ENCODE results near the gene GBE1.

The GBE1 gene

DNA sequence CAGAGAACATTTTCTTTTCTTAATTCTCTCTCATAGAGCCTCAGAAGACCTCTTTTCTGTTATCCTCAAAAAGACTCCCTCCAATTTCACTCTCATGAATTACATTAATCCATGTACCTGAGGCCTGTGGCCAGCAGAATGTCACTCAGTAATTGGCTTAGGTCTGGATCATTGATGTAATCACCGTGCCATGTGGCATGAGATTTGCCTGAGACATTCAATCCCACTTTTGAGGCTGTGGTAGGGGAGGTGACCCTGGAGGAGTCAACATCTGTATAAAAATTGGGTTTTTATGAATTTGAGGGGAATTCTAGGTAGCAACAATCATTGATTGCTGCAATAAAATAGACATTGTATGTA, 295.3 kb downstream of the GBE1 start:
- Histone ChIP-seq H3K4me3 (ENCODE audit: low read length) (no peak overlapping the region), H3K36me3 (ENCODE audit: insufficient read depth, low read length) (no peaks in the 10 kb centered on the region), H3K4me1 (ENCODE audit: insufficient read depth, low read length) (peaks cover 18% of the 10 kb centered on the region), H3K9me3 (ENCODE audit: insufficient read depth, low read depth, low read length) (no peaks in the 10 kb centered on the region), H3K27me3 (ENCODE audit: insufficient read depth, low read length) (no peaks in the 10 kb centered on the region), H3K9ac (ENCODE audit: low read depth, low read length) (no peak overlapping the region), H3K27ac (ENCODE audit: low read depth, low read length) (no peak overlapping the region)
- WGBS = 96% methylated on average over 1 of the region's 1 CpG

GRCh38 chr3:81465510-81466200, 295.8 kb downstream of the GBE1 start:
- H3K27me3 ChIP-seq (ENCODE audit: insufficient read depth, low read length) = no peaks in the 10 kb centered on the region
- H3K27ac ChIP-seq (ENCODE audit: low read depth, low read length) = no peak overlapping the region
- no peaks in the 10 kb centered on the region for H3K9me3 ChIP-seq (ENCODE audit: insufficient read depth, low read depth, low read length)
- H3K4me3 ChIP-seq (ENCODE audit: low read length) = no peak overlapping the region
- H3K9ac ChIP-seq (ENCODE audit: low read depth, low read length) = no peak overlapping the region
- peaks cover 18% of the 10 kb centered on the region for H3K4me1 ChIP-seq (ENCODE audit: insufficient read depth, low read length)
- H3K36me3 ChIP-seq (ENCODE audit: insufficient read depth, low read length) = no peaks in the 10 kb centered on the region
- 97% methylated on average over 4 of the region's 7 CpGs for WGBS

GRCh38 chr3:81463781-81464180, 297.7 kb downstream of the GBE1 start:
- no peak overlapping the region for H3K9ac ChIP-seq (ENCODE audit: low read depth, low read length)
- 0 out of 2 replicates have a peak, but pooled peaks cover 2% of the 10 kb centered on the region for H3K4me1 ChIP-seq (ENCODE audit: insufficient read depth, low read length)
- H3K36me3 ChIP-seq (ENCODE audit: insufficient read depth, low read length) = no peaks in the 10 kb centered on the region
- no peak overlapping the region for H3K4me3 ChIP-seq (ENCODE audit: low read length)
- 100% methylated on average over 3 of the region's 3 CpGs for WGBS
- no peaks in the 10 kb centered on the region for H3K27me3 ChIP-seq (ENCODE audit: insufficient read depth, low read length)
- no peaks in the 10 kb centered on the region for H3K9me3 ChIP-seq (ENCODE audit: insufficient read depth, low read depth, low read length)
- no peak overlapping the region for H3K27ac ChIP-seq (ENCODE audit: low read depth, low read length)

DNA sequence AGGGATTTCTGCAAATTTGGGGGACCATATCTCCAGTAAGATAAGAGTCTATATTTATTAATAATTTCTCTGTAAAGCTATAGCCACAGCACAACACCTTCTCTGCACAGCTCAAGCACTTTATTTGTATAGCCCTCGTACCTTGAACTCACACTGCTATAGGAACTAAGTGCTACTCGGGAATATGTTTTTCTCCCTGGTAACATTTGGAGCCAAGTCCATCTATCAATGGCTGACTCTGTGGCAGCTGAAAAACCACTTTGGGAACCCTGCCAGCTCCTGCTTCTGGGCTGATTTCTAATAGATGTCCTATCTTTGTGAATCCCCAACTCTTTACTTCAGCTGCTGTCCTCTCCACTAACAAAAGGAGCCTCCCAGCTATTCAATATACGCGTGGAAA, 298.5 kb downstream of the GBE1 start:
- H3K9me3 ChIP-seq (ENCODE audit: insufficient read depth, low read depth, low read length) = no peaks in the 10 kb centered on the region
- no peak overlapping the region for H3K27ac ChIP-seq (ENCODE audit: low read depth, low read length)
- WGBS = 94% methylated on average over 4 of the region's 4 CpGs
- H3K4me1 ChIP-seq (ENCODE audit: insufficient read depth, low read length) = no peaks in the 10 kb centered on the region
- H3K36me3 ChIP-seq (ENCODE audit: insufficient read depth, low read length) = no peaks in the 10 kb centered on the region
- H3K4me3 ChIP-seq (ENCODE audit: low read length) = no peak overlapping the region
- no peaks in the 10 kb centered on the region for H3K27me3 ChIP-seq (ENCODE audit: insufficient read depth, low read length)
- H3K9ac ChIP-seq (ENCODE audit: low read depth, low read length) = no peak overlapping the region

DNA sequence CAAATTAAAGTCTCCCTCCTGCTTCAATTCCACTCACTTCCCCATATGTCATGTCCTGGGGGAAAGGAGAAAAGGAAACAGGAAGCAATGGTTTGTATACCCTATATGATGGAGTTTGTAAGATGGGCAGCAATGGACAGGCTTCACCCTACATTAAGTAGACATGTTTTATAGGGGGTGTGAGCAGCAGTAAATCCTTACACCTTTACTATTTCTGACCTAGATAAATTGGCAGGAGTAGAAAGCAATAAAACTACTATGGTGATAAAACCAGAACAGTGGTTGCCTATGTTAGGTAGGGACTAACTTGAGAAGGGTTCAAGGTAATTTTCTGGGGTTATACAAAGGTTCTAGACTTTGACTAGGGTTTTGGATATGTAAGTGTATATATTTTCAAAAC, 301.7 kb downstream of the GBE1 start:
- H3K9me3 ChIP-seq (ENCODE audit: insufficient read depth, low read depth, low read length) = no peaks in the 10 kb centered on the region
- H3K4me1 ChIP-seq (ENCODE audit: insufficient read depth, low read length) = no peaks in the 10 kb centered on the region
- no peaks in the 10 kb centered on the region for H3K27me3 ChIP-seq (ENCODE audit: insufficient read depth, low read length)
- H3K36me3 ChIP-seq (ENCODE audit: insufficient read depth, low read length) = no peaks in the 10 kb centered on the region
- no peak overlapping the region for H3K27ac ChIP-seq (ENCODE audit: low read depth, low read length)
- H3K4me3 ChIP-seq (ENCODE audit: low read length) = no peak overlapping the region
- no peak overlapping the region for H3K9ac ChIP-seq (ENCODE audit: low read depth, low read length)

DNA sequence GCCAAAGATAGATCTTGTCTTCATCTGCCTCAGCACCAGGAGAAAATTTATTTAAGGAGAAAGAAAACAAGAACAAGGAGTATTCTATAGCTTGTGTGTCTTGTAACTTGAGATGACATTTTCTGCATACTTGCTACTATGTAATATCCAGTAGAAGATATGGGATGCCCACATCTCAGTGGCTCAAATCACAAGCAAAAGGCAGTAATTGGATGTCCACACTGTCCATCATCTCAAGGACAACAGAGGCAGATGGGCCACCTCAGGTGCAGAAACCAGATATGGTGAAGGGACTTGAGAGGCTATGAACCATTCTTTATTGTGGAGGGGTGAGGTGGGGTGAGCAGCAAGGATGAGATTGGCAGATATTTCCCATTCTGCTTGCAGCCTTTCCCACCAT, 309.0 kb downstream of the GBE1 start:
- Histone ChIP-seq H3K9ac (ENCODE audit: low read depth, low read length) (no peak overlapping the region), H3K4me1 (ENCODE audit: insufficient read depth, low read length) (peaks cover 6% of the 10 kb centered on the region), H3K27me3 (ENCODE audit: insufficient read depth, low read length) (no peaks in the 10 kb centered on the region), H3K36me3 (ENCODE audit: insufficient read depth, low read length) (no peaks in the 10 kb centered on the region), H3K27ac (ENCODE audit: low read depth, low read length) (no peak overlapping the region), H3K4me3 (ENCODE audit: low read length) (no peak overlapping the region), H3K9me3 (ENCODE audit: insufficient read depth, low read depth, low read length) (no peaks in the 10 kb centered on the region)

GRCh38 chr3:81451611-81452010, 309.8 kb downstream of the GBE1 start:
- H3K9ac ChIP-seq (ENCODE audit: low read depth, low read length) = no peak overlapping the region
- no peaks in the 10 kb centered on the region for H3K36me3 ChIP-seq (ENCODE audit: insufficient read depth, low read length)
- no peaks in the 10 kb centered on the region for H3K9me3 ChIP-seq (ENCODE audit: insufficient read depth, low read depth, low read length)
- peaks cover 6% of the 10 kb centered on the region for H3K4me1 ChIP-seq (ENCODE audit: insufficient read depth, low read length)
- no peak overlapping the region for H3K4me3 ChIP-seq (ENCODE audit: low read length)
- no peak overlapping the region for H3K27ac ChIP-seq (ENCODE audit: low read depth, low read length)
- H3K27me3 ChIP-seq (ENCODE audit: insufficient read depth, low read length) = no peaks in the 10 kb centered on the region

GRCh38 chr3:81451140-81451539, 310.3 kb downstream of the GBE1 start:
- H3K36me3 ChIP-seq (ENCODE audit: insufficient read depth, low read length) = no peaks in the 10 kb centered on the region
- H3K27me3 ChIP-seq (ENCODE audit: insufficient read depth, low read length) = no peaks in the 10 kb centered on the region
- no peak overlapping the region for H3K4me3 ChIP-seq (ENCODE audit: low read length)
- no peaks in the 10 kb centered on the region for H3K9me3 ChIP-seq (ENCODE audit: insufficient read depth, low read depth, low read length)
- no peak overlapping the region for H3K9ac ChIP-seq (ENCODE audit: low read depth, low read length)
- WGBS = 100% methylated on average over 1 of the region's 2 CpGs
- no peak overlapping the region for H3K27ac ChIP-seq (ENCODE audit: low read depth, low read length)
- H3K4me1 ChIP-seq (ENCODE audit: insufficient read depth, low read length) = peaks cover 6% of the 10 kb centered on the region

GRCh38 chr3:81446806-81447205, 314.6 kb downstream of the GBE1 start:
- no peak overlapping the region for H3K27ac ChIP-seq (ENCODE audit: low read depth, low read length)
- H3K9me3 ChIP-seq (ENCODE audit: insufficient read depth, low read depth, low read length) = no peaks in the 10 kb centered on the region
- WGBS = no CpG with 5 or more reads among the region's 1 CpG
- H3K9ac ChIP-seq (ENCODE audit: low read depth, low read length) = no peak overlapping the region
- no peak overlapping the region for H3K4me3 ChIP-seq (ENCODE audit: low read length)
- peaks cover 6% of the 10 kb centered on the region for H3K4me1 ChIP-seq (ENCODE audit: insufficient read depth, low read length)
- no peaks in the 10 kb centered on the region for H3K27me3 ChIP-seq (ENCODE audit: insufficient read depth, low read length)
- H3K36me3 ChIP-seq (ENCODE audit: insufficient read depth, low read length) = no peaks in the 10 kb centered on the region

- H3K4me1 ChIP-seq (ENCODE audit: insufficient read depth, low read length) = peaks cover 6% of the 10 kb centered on the region
- no peaks in the 10 kb centered on the region for H3K36me3 ChIP-seq (ENCODE audit: insufficient read depth, low read length)
- H3K27ac ChIP-seq (ENCODE audit: low read depth, low read length) = no peak overlapping the region
- no peak overlapping the region for H3K9ac ChIP-seq (ENCODE audit: low read depth, low read length)
- H3K4me3 ChIP-seq (ENCODE audit: low read length) = no peak overlapping the region
- WGBS = 97% methylated on average over 4 of the region's 4 CpGs
- H3K27me3 ChIP-seq (ENCODE audit: insufficient read depth, low read length) = no peaks in the 10 kb centered on the region
- H3K9me3 ChIP-seq (ENCODE audit: insufficient read depth, low read depth, low read length) = no peaks in the 10 kb centered on the region
Observed at GRCh38 chr3:81445712-81446111, 315.7 kb downstream of the GBE1 start.

DNA sequence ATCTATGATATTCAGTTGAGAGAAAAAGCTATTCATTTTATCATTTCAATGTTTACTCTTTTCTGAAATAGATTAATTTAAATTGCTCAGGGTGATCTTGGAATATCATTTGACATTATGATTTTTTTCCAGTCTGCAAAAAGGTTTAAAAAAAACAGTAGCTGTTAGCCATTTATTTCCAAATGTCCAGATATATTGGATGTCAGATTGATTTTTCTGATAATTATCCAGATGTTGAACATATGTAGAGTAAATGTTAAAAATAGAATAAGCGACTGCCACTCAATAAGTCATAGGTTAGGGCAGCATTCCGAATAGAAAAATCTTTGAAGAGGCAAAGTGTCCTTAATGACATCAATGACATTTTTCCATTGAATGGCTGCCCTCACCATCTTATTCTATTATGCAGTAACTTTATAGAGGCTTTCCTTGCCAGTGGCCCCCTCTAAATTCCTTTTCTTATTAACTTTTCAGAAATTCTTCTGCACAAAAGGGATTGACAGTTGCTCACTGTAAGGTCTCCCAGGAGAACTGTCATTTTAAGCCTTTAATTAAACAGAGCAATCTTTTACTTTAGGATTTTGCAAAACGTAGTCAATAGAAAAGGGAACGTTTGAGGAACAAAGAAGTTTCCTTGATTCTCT, 316.5 kb downstream of the GBE1 start:
- peaks cover 6% of the 10 kb centered on the region for H3K4me1 ChIP-seq (ENCODE audit: insufficient read depth, low read length)
- no peaks in the 10 kb centered on the region for H3K27me3 ChIP-seq (ENCODE audit: insufficient read depth, low read length)
- WGBS = 92% methylated on average over 4 of the region's 4 CpGs
- H3K4me3 ChIP-seq (ENCODE audit: low read length) = no peak overlapping the region
- H3K27ac ChIP-seq (ENCODE audit: low read depth, low read length) = no peak overlapping the region
- H3K9me3 ChIP-seq (ENCODE audit: insufficient read depth, low read depth, low read length) = no peaks in the 10 kb centered on the region
- no peaks in the 10 kb centered on the region for H3K36me3 ChIP-seq (ENCODE audit: insufficient read depth, low read length)
- no peak overlapping the region for H3K9ac ChIP-seq (ENCODE audit: low read depth, low read length)

GRCh38 chr3:81443958-81444357, 317.5 kb downstream of the GBE1 start:
- Histone ChIP-seq H3K27me3 (ENCODE audit: insufficient read depth, low read length) (no peaks in the 10 kb centered on the region), H3K9ac (ENCODE audit: low read depth, low read length) (no peak overlapping the region)
- WGBS = 94% methylated on average over 1 of the region's 1 CpG

More at GRCh38 chr3:81443958-81444357, 317.5 kb downstream of the GBE1 start:
- Histone ChIP-seq H3K9me3 (ENCODE audit: insufficient read depth, low read depth, low read length) (no peaks in the 10 kb centered on the region), H3K4me1 (ENCODE audit: insufficient read depth, low read length) (peaks cover 2% of the 10 kb centered on the region; the same call in 1 of the 2 replicates), H3K4me3 (ENCODE audit: low read length) (no peak overlapping the region), H3K27ac (ENCODE audit: low read depth, low read length) (no peak overlapping the region), H3K36me3 (ENCODE audit: insufficient read depth, low read length) (no peaks in the 10 kb centered on the region)
